ENCODE results near the gene ZBTB33. TPM values are rescaled to one million over a fixed set of nuclear protein-coding genes. Genes with fewer than 3 reads are reported as not detected.

The ZBTB33 gene
- total and polyA plus RNA-seq, 2 experiments from 2014 or later, result 3.9 to 14.0 TPM

DNA sequence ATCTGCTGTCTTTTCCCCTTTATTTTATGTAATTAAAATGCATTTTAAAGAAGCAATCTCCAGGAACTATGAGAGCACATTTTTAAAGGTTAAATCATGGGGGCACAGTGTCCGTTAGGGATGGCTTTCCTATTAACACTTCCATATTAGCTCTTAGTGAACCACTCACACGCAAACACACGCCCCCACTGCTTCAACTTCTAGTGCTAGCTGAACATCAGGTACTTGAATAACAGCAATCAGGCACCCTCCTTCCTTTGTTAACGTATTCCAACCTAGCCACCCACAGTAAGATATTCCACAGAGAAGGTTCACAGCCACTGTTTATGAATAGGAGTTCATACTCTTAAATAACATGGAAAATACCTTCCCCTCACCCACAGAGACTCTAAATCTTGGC lies 51.3 kb downstream of the ZBTB33 start:
- no peaks in the 10 kb centered on the region for H3F3A ChIP-seq (replicated peaks; ENCODE audit: low read depth)
- no peaks in the 10 kb centered on the region for H4K20me1 ChIP-seq (replicated peaks; ENCODE audit: insufficient read depth)
- no peak overlapping the region for H3K27ac ChIP-seq (ENCODE audit: low read depth)
- H3K27me3 ChIP-seq (ENCODE audit: insufficient read depth), result peaks cover 59% of the 10 kb centered on the region
- H3K27ac Mint-ChIP-seq, result no peak overlapping the region
- no peaks in the 10 kb centered on the region for H3K9me3 Mint-ChIP-seq
- H3K36me3 ChIP-seq (ENCODE audit: insufficient read depth), result no peaks in the 10 kb centered on the region
- peaks cover 38% of the 10 kb centered on the region for H3K4me1 Mint-ChIP-seq
- ATAC-seq (no peak), DNase-seq (ENCODE audit: low spot score) (no peak)
- H3K4me2 ChIP-seq, result peak overlapping the region; percentile 48; the same call in 1 of the 2 replicates
- H3K4me3 Mint-ChIP-seq, result no peak overlapping the region
- H2AFZ ChIP-seq, result no peak overlapping the region
- peaks cover 7% of the 10 kb centered on the region for H3K27me3 Mint-ChIP-seq (ENCODE audit: insufficient read depth, low read depth, poor library complexity)
- H3K9me2 ChIP-seq (ENCODE audit: insufficient read depth), result no peaks in the 10 kb centered on the region
- TF ChIP-seq CREB1 (CRISPR knock-in tag; IDR thresholded peaks at IDR 0.05; ENCODE audit: low read depth), result no peak
- TF ChIP-seq, protein P1, sequence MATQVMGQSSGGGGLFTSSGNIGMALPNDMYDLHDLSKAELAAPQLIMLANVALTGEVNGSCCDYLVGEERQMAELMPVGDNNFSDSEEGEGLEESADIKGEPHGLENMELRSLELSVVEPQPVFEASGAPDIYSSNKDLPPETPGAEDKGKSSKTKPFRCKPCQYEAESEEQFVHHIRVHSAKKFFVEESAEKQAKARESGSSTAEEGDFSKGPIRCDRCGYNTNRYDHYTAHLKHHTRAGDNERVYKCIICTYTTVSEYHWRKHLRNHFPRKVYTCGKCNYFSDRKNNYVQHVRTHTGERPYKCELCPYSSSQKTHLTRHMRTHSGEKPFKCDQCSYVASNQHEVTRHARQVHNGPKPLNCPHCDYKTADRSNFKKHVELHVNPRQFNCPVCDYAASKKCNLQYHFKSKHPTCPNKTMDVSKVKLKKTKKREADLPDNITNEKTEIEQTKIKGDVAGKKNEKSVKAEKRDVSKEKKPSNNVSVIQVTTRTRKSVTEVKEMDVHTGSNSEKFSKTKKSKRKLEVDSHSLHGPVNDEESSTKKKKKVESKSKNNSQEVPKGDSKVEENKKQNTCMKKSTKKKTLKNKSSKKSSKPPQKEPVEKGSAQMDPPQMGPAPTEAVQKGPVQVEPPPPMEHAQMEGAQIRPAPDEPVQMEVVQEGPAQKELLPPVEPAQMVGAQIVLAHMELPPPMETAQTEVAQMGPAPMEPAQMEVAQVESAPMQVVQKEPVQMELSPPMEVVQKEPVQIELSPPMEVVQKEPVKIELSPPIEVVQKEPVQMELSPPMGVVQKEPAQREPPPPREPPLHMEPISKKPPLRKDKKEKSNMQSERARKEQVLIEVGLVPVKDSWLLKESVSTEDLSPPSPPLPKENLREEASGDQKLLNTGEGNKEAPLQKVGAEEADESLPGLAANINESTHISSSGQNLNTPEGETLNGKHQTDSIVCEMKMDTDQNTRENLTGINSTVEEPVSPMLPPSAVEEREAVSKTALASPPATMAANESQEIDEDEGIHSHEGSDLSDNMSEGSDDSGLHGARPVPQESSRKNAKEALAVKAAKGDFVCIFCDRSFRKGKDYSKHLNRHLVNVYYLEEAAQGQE (IDR thresholded peaks at IDR 0.05; ENCODE audit: unreplicated experiment), result no peak
- TF ChIP-seq EZH2phosphoT487 (IDR thresholded peaks at IDR 0.05; ENCODE audit: unreplicated experiment), result no peak
- TF ChIP-seq STAT1 (IDR thresholded peaks at IDR 0.05; ENCODE audit: unreplicated experiment), result no peak
- no peak for TF ChIP-seq ETS1 (IDR thresholded peaks at IDR 0.05)
- TF ChIP-seq, protein P2, sequence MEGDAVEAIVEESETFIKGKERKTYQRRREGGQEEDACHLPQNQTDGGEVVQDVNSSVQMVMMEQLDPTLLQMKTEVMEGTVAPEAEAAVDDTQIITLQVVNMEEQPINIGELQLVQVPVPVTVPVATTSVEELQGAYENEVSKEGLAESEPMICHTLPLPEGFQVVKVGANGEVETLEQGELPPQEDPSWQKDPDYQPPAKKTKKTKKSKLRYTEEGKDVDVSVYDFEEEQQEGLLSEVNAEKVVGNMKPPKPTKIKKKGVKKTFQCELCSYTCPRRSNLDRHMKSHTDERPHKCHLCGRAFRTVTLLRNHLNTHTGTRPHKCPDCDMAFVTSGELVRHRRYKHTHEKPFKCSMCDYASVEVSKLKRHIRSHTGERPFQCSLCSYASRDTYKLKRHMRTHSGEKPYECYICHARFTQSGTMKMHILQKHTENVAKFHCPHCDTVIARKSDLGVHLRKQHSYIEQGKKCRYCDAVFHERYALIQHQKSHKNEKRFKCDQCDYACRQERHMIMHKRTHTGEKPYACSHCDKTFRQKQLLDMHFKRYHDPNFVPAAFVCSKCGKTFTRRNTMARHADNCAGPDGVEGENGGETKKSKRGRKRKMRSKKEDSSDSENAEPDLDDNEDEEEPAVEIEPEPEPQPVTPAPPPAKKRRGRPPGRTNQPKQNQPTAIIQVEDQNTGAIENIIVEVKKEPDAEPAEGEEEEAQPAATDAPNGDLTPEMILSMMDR (conservative IDR thresholded peaks at IDR 0.05; ENCODE audit: low read depth in 2 of 2), result no peak
- TF ChIP-seq NANOG (IDR thresholded peaks at IDR 0.05; ENCODE audit: borderline replicate concordance), result no peak
- no peak overlapping the region for H3K4me3 ChIP-seq
- no peaks in the 10 kb centered on the region for H3K79me2 ChIP-seq (replicated peaks; ENCODE audit: insufficient read depth)
- peaks cover 20% of the 10 kb centered on the region for H3K4me1 ChIP-seq (ENCODE audit: insufficient read depth)
- no peaks in the 10 kb centered on the region for H3K36me3 Mint-ChIP-seq (ENCODE audit: low read depth)

- ATAC-seq, result peak; percentile 73
- H3K9me3 Mint-ChIP-seq, result no peaks in the 10 kb centered on the region
- peak; percentile 34 for DNase-seq (ENCODE audit: low spot score)
Observed at GRCh38 chrX:120302434-120302833, 51.8 kb downstream of the ZBTB33 start.

More at GRCh38 chrX:120302434-120302833, 51.8 kb downstream of the ZBTB33 start:
- H3K9me2 ChIP-seq (ENCODE audit: insufficient read depth), result no peaks in the 10 kb centered on the region
- H3K36me3 ChIP-seq (ENCODE audit: insufficient read depth), result no peaks in the 10 kb centered on the region
- Mint-ChIP-seq H3K36me3 (ENCODE audit: low read depth) (no peaks in the 10 kb centered on the region), H3K27ac (no peak overlapping the region), H3K27me3 (ENCODE audit: insufficient read depth, low read depth, poor library complexity) (peaks cover 11% of the 10 kb centered on the region), H3K4me3 (no peak overlapping the region), H3K4me1 (peaks cover 40% of the 10 kb centered on the region)
- H3K4me2 ChIP-seq, result peak overlapping the region; percentile 48; the same call in 1 of the 2 replicates
- H3F3A ChIP-seq (replicated peaks; ENCODE audit: low read depth), result no peaks in the 10 kb centered on the region
- peaks cover 63% of the 10 kb centered on the region for H3K27me3 ChIP-seq (ENCODE audit: insufficient read depth)
- H4K20me1 ChIP-seq (replicated peaks; ENCODE audit: insufficient read depth), result no peaks in the 10 kb centered on the region
- H3K4me1 ChIP-seq (ENCODE audit: insufficient read depth), result peaks cover 24% of the 10 kb centered on the region
- no peak overlapping the region for H3K4me3 ChIP-seq
- TF ChIP-seq ZNF331 (CRISPR knock-in tag; IDR thresholded peaks at IDR 0.05; ENCODE audit: low read depth) (no peak), JUNB (IDR thresholded peaks at IDR 0.05; ENCODE audit: unreplicated experiment) (no peak), NANOG (IDR thresholded peaks at IDR 0.05; ENCODE audit: borderline replicate concordance) (no peak), POLR2AphosphoS5 (IDR thresholded peaks at IDR 0.05; ENCODE audit: low read depth) (no peak)
- TF ChIP-seq, protein P2 (conservative IDR thresholded peaks at IDR 0.05; ENCODE audit: low read depth in 2 of 2), result no peak
- TF ChIP-seq, protein P1 (IDR thresholded peaks at IDR 0.05; ENCODE audit: unreplicated experiment), result no peak
- no peak overlapping the region for H3K27ac ChIP-seq (ENCODE audit: low read depth)
- no peaks in the 10 kb centered on the region for H3K79me2 ChIP-seq (replicated peaks; ENCODE audit: insufficient read depth)
- no peak overlapping the region for H2AFZ ChIP-seq

Measured in GM23338 (cell line).